SK-N-DZ (cell line): ENCODE results near the gene CPED1.
"Not testable (repeated sequence)": the region's sequence is repeated elsewhere in the genome, so short reads cannot be mapped to it uniquely, and the experiment has no call there.

Experiments used
- DNase-seq: peaks from one replicate; pipeline ENCODE4 v3.0.0-alpha.2; 2015; ENCODE audit warnings: low spot score

The CPED1 gene

GRCh38 chr7:121017586-121017985, 29.1 kb downstream of the CPED1 start:
- DNase-seq, result no peak

GRCh38 chr7:121019018-121019417, 30.5 kb downstream of the CPED1 start:
- no peak for DNase-seq

- no peak for DNase-seq
Measured at GRCh38 chr7:121020249-121020988, 31.9 kb downstream of the CPED1 start.

- no peak for DNase-seq
Measured at GRCh38 chr7:121020989-121021969, 32.8 kb downstream of the CPED1 start.

- no peak for DNase-seq
Measured at GRCh38 chr7:121023194-121023593, 34.7 kb downstream of the CPED1 start.

- no peak for DNase-seq
Measured at GRCh38 chr7:121023683-121024511, 35.4 kb downstream of the CPED1 start.

GRCh38 chr7:121024611-121025010, 36.1 kb downstream of the CPED1 start:
- no peak for DNase-seq

GRCh38 chr7:121026159-121026558, 37.6 kb downstream of the CPED1 start:
- DNase-seq, result no peak

GRCh38 chr7:121026577-121027111, 38.1 kb downstream of the CPED1 start:
- no peak for DNase-seq

GRCh38 chr7:121027761-121028669, 39.5 kb downstream of the CPED1 start:
- no peak for DNase-seq

GRCh38 chr7:121029302-121029701, 40.8 kb downstream of the CPED1 start:
- no peak for DNase-seq

GRCh38 chr7:121030308-121030707, 41.8 kb downstream of the CPED1 start:
- DNase-seq, result no peak

GRCh38 chr7:121032645-121033460, 44.3 kb downstream of the CPED1 start:
- no peak for DNase-seq

GRCh38 chr7:121034929-121035328, 46.4 kb downstream of the CPED1 start:
- DNase-seq, result no peak

- DNase-seq, result not testable (repeated sequence)
Measured at GRCh38 chr7:121036776-121037175, 48.3 kb downstream of the CPED1 start.

GRCh38 chr7:121037329-121037728, 48.8 kb downstream of the CPED1 start:
- DNase-seq, result not testable (repeated sequence)

- no peak for DNase-seq
Measured at GRCh38 chr7:121037957-121038716, 49.6 kb downstream of the CPED1 start.

GRCh38 chr7:121038717-121039509, 50.4 kb downstream of the CPED1 start:
- DNase-seq, result no peak
